Upper lobe of right lung (tissue), 1 donor: ENCODE measurements around the gene GALNT2. TPM values are rescaled to one million over a fixed set of nuclear protein-coding genes. Genes with fewer than 3 reads are reported as not detected.

ENCODE experiments used
- ATAC-seq: fragments of 200-7000 bp; cut with Tn5 transposase; one replicate; pipeline ENCODE4 v1.9.1; 2020; ENCODE audit warnings: mild to moderate bottlenecking, moderate library complexity
- DNase-seq: peaks from one replicate; pipeline ENCODE4 v3.0.0-alpha.2; 2020
- H3K27ac ChIP-seq: fragments of 200-600 bp; one replicate; pipeline ENCODE4 v1.8.0; 2022
- H3K27me3 ChIP-seq: fragments of 200-600 bp; one replicate; pipeline ENCODE4 v1.8.0; 2022; ENCODE audit warnings: mild to moderate bottlenecking
- H3K36me3 ChIP-seq: fragments of 200-600 bp; one replicate; pipeline ENCODE4 v1.8.0; 2022
- H3K4me1 ChIP-seq: fragments of 200-600 bp; one replicate; pipeline ENCODE4 v1.8.0; 2022
- H3K4me3 ChIP-seq: fragments of 200-600 bp; one replicate; pipeline ENCODE4 v1.8.0; 2022; ENCODE audit warnings: mild to moderate bottlenecking
- H3K9me3 ChIP-seq: fragments of 200-600 bp; one replicate; pipeline ENCODE4 v1.8.0; 2022
- CTCF ChIP-seq: fragments of 200-600 bp; IDR thresholded peaks from one replicate; pipeline ENCODE4 v1.8.0; 2022; ENCODE audit warnings: antibody characterized with exemption
- intact Hi-C: fragments of 100-400 bp; cut with DNase I; formaldehyde crosslinking; loops from one replicate; pipeline ENCODE4 v1.11.0; 2022
- total RNA-seq: library from RNA; stranded (reverse); fragmentation: NEBNext Ultra II Directional; extraction: Animal tissue kit (Norgen Biotek cat#: 25700); gene quantifications from one replicate; pipeline ENCODE4 v1.2.1, GENCODE V29; 2021
- donor health status: DM: no; HTN: yes; CAD: no; lungs with severe emphysema.

Gene GALNT2
- total RNA-seq, 1 donor from 2014 or later = 55.1 TPM

GRCh38 chr1:230315099-230315498 lies 248.1 kb downstream of the GALNT2 start:
- Histone ChIP-seq H3K27me3 (no peaks in the 10 kb centered on the region), H3K4me3 (no peak overlapping the region), H3K27ac (no peak overlapping the region), H3K36me3 (no peaks in the 10 kb centered on the region), H3K4me1 (no peaks in the 10 kb centered on the region), H3K9me3 (no peaks in the 10 kb centered on the region)
- TF ChIP-seq CTCF = no peak
- ATAC-seq = no peak
- no peak for DNase-seq
- intact Hi-C loops = loop anchor here (10.0 kb wide), 1 partner anchor 650 kb away; no protein-coding TSS in a partner anchor

- intact Hi-C loops = loop anchor here (10.0 kb wide), 1 partner anchor 652 kb away; no protein-coding TSS in a partner anchor
- no peak for TF ChIP-seq CTCF
- H3K4me3 ChIP-seq = no peak overlapping the region
- no peaks in the 10 kb centered on the region for H3K27me3 ChIP-seq
- H3K27ac ChIP-seq = no peak overlapping the region
- no peaks in the 10 kb centered on the region for H3K36me3 ChIP-seq
- DNase-seq (no peak), ATAC-seq (no peak)
- no peaks in the 10 kb centered on the region for H3K4me1 ChIP-seq
- H3K9me3 ChIP-seq = no peaks in the 10 kb centered on the region
Measured at GRCh38 chr1:230316864-230317745, 250.1 kb downstream of the GALNT2 start.

GRCh38 chr1:230317823-230318819 lies 251.1 kb downstream of the GALNT2 start:
- H3K4me1 ChIP-seq = no peaks in the 10 kb centered on the region
- intact Hi-C loops = loop anchor here (10.0 kb wide), 1 partner anchor 653 kb away; no protein-coding TSS in a partner anchor
- no peak overlapping the region for H3K4me3 ChIP-seq
- TF ChIP-seq CTCF = no peak
- H3K36me3 ChIP-seq = no peaks in the 10 kb centered on the region
- H3K27me3 ChIP-seq = no peaks in the 10 kb centered on the region
- ATAC-seq = peak; percentile 19
- DNase-seq = no peak
- H3K9me3 ChIP-seq = no peaks in the 10 kb centered on the region
- no peak overlapping the region for H3K27ac ChIP-seq

GRCh38 chr1:230319014-230319747 lies 252.1 kb downstream of the GALNT2 start:
- no peak for TF ChIP-seq CTCF
- Histone ChIP-seq H3K36me3 (no peaks in the 10 kb centered on the region), H3K27me3 (no peaks in the 10 kb centered on the region), H3K9me3 (no peaks in the 10 kb centered on the region), H3K27ac (no peak overlapping the region), H3K4me1 (no peaks in the 10 kb centered on the region), H3K4me3 (no peak overlapping the region)
- ATAC-seq (no peak), DNase-seq (no peak)
- intact Hi-C loops = loop anchor here (10.0 kb wide), 1 partner anchor 654 kb away; no protein-coding TSS in a partner anchor

GRCh38 chr1:230320804-230321203 lies 253.8 kb downstream of the GALNT2 start:
- Histone ChIP-seq H3K36me3 (no peaks in the 10 kb centered on the region), H3K27ac (no peak overlapping the region), H3K4me1 (no peaks in the 10 kb centered on the region), H3K27me3 (no peaks in the 10 kb centered on the region), H3K4me3 (no peak overlapping the region), H3K9me3 (no peaks in the 10 kb centered on the region)
- no peak for DNase-seq
- TF ChIP-seq CTCF = no peak
- ATAC-seq = no peak
- intact Hi-C loops = no loop called here
